Esophagus squamous epithelium (tissue), 5 donors: ENCODE data around the gene GAD2. TPM values are rescaled to one million over a fixed set of nuclear protein-coding genes. Genes with fewer than 3 reads are reported as not detected.

ENCODE experiments used
- DNase-seq: peaks from one replicate; lab custom pipeline; 2025; lab: John Stamatoyannopoulos, UW
- H3K27ac ChIP-seq, 4 donors: fragments of 200-600 bp; sonication (generic); one replicate each; pipeline ENCODE4 v1.5.1; 2016 to 2019; ENCODE audit warnings: mild to moderate bottlenecking in 1 of 4
- H3K27me3 ChIP-seq, 4 donors: fragments of 200-600 bp; sonication (generic); 1 replicate in 3 of 4; 2 replicates in 1 of 4; pipeline versions ENCODE4 v1.5.1 to v1.6.0; 2017 to 2021; ENCODE audit warnings: antibody characterized with exemption in 1 of 4
- H3K36me3 ChIP-seq, 3 donors: fragments of 200-600 bp; sonication (generic); one replicate each; pipeline ENCODE4 v1.5.1; 2016 to 2019
- H3K4me1 ChIP-seq, 3 donors: fragments of 200-600 bp; sonication (generic); one replicate each; pipeline ENCODE4 v1.5.1; 2017 to 2019
- H3K4me3 ChIP-seq, 4 donors: fragments of 200-600 bp; sonication (generic); 1 replicate in 3 of 4; 2 replicates in 1 of 4; pipeline ENCODE4 v1.5.1; 2016 to 2019; ENCODE audit warnings: mild to moderate bottlenecking in 2 of 4, moderate library complexity in 1 of 4
- H3K9me3 ChIP-seq, 3 donors: fragments of 200-600 bp; sonication (generic); one replicate each; pipeline ENCODE4 v1.5.1; 2016 to 2019
- CTCF ChIP-seq, 6 experiments: fragments of 450-650 bp in 4 of 6; fragments of 200-600 bp in 2 of 6; sonication (generic) in 2 of 6; IDR thresholded peaks; one replicate each; pipeline ENCODE4 v1.5.1; 2016 to 2019; ENCODE audit warnings: antibody characterized with exemption in 6 of 6, mild to moderate bottlenecking in 4 of 6, moderate library complexity in 4 of 6
- POLR2A ChIP-seq, 4 donors: fragments of 450-650 bp; IDR thresholded peaks; one replicate each; pipeline ENCODE4 v1.6.1; 2017; ENCODE audit warnings: antibody characterized with exemption in 4 of 4, mild to moderate bottlenecking in 4 of 4, moderate library complexity in 3 of 4
- WGBS, 2 donors: methylation state at CpG; one replicate each; pipeline ENCODE4 v1.1.5; 2018; 5-methylcytosine and 5-hydroxymethylcytosine counted together
- intact Hi-C: fragments of 100-400 bp; cut with DNase I; formaldehyde crosslinking; loops from one replicate; pipeline ENCODE4 v1.15.0; 2022
- total RNA-seq, 4 donors: library from RNA; depleted of rRNA; stranded (reverse); fragments of >200 nt; gene quantifications; one replicate each; pipeline ENCODE4 v1.1.0, GENCODE V29; 2016
- donor health status: DM: yes; HTN: yes; CAD: no.

GAD2 gene
- total RNA-seq, 4 donors from 2014 or later = not detected

- intact Hi-C loops = no loop called here
- no peaks in the 10 kb centered on the region for H3K36me3 ChIP-seq
- TF ChIP-seq CTCF (IDR thresholded peaks at IDR 0.05) = no peak
- TF ChIP-seq POLR2A (IDR thresholded peaks at IDR 0.05) = no peak
- H3K9me3 ChIP-seq = no peaks in the 10 kb centered on the region
- peaks cover 0 to 44% (median 0%) of the 10 kb centered on the region in 4 donors for H3K27me3 ChIP-seq
- H3K27ac ChIP-seq = no peak overlapping the region
- no peaks in the 10 kb centered on the region for H3K4me1 ChIP-seq
- H3K4me3 ChIP-seq = no peak overlapping the region
- WGBS, 2 donors = 77 to 84% methylated on average over 2 to 4 of the region's 5 CpGs
- DNase-seq = no peak
Measured at GRCh38 chr10:26227786-26228185, 11.2 kb downstream of the GAD2 start.

- H3K9me3 ChIP-seq = no peaks in the 10 kb centered on the region
- intact Hi-C loops = no loop called here
- no peaks in the 10 kb centered on the region for H3K4me1 ChIP-seq
- H3K27me3 ChIP-seq = peaks cover 0 to 9% (median 0%) of the 10 kb centered on the region in 4 donors
- no peak overlapping the region for H3K4me3 ChIP-seq
- WGBS, 2 donors = 74 to 84% methylated on average over 2 to 5 of the region's 5 CpGs
- TF ChIP-seq POLR2A (IDR thresholded peaks at IDR 0.05) (no peak), CTCF (IDR thresholded peaks at IDR 0.05) (no peak)
- no peak overlapping the region for H3K27ac ChIP-seq
- H3K36me3 ChIP-seq = no peaks in the 10 kb centered on the region
- DNase-seq = no peak
Measured at GRCh38 chr10:26232174-26232573, 15.6 kb downstream of the GAD2 start.

GRCh38 chr10:26235761-26236160 is 19.2 kb downstream of the GAD2 start:
- no peak overlapping the region for H3K4me3 ChIP-seq
- H3K27me3 ChIP-seq = no peaks in the 10 kb centered on the region
- no peak for DNase-seq
- H3K9me3 ChIP-seq = no peaks in the 10 kb centered on the region
- TF ChIP-seq CTCF (IDR thresholded peaks at IDR 0.05) = no peak
- TF ChIP-seq POLR2A (IDR thresholded peaks at IDR 0.05) = no peak
- H3K4me1 ChIP-seq = no peaks in the 10 kb centered on the region
- intact Hi-C loops = no loop called here
- WGBS, 2 donors = 91 to 92% methylated on average over 6 of the region's 6 CpGs
- H3K27ac ChIP-seq = no peak overlapping the region
- no peaks in the 10 kb centered on the region for H3K36me3 ChIP-seq

- no peak overlapping the region for H3K27ac ChIP-seq
- WGBS, 2 donors = 44 to 62% methylated on average over 2 of the region's 2 CpGs
- H3K27me3 ChIP-seq = no peaks in the 10 kb centered on the region
- intact Hi-C loops = no loop called here
- no peaks in the 10 kb centered on the region for H3K9me3 ChIP-seq
- no peak for DNase-seq
- no peaks in the 10 kb centered on the region for H3K36me3 ChIP-seq
- TF ChIP-seq POLR2A (IDR thresholded peaks at IDR 0.05) = no peak
- TF ChIP-seq CTCF (IDR thresholded peaks at IDR 0.05) = no peak
- no peak overlapping the region for H3K4me3 ChIP-seq
- no peaks in the 10 kb centered on the region for H3K4me1 ChIP-seq
Measured at GRCh38 chr10:26238378-26238777, 21.8 kb downstream of the GAD2 start.

DNA sequence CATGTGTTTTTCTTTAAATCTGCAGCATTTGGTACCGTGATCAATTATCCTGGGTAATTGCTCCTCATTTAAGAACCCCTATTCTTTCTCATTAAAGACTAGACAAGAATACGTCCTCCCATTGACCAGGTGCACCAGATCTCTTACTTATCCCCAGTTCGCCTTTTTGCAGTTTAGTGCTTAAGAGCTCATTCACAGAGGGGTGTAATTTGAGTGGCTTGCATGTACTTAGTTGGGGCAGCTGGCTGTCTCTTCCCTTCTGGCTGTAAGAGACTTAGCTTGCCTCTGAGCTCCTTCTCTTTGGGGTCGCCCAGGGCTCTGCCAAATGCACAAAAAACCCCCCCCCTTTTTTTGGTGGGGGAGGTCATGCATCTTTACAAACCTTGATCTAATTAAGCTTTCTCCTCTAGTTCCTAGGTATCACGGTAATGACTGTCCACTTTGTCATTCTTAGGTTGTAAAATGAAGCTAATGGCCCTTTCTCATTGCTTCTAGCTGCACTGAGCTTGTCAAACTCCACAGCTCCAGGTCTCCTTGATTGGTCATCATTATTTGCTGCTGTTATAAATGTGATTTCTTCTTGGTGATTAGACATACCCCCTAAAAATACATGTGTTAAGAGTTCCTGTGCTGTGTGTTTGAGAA is 26.3 kb downstream of the GAD2 start:
- no peak overlapping the region for H3K4me3 ChIP-seq
- DNase-seq = no peak
- intact Hi-C loops = no loop called here
- 39 to 49% methylated on average over 5 of the region's 5 CpGs for WGBS, 2 donors
- H3K27me3 ChIP-seq = no peaks in the 10 kb centered on the region
- no peaks in the 10 kb centered on the region for H3K4me1 ChIP-seq
- H3K36me3 ChIP-seq = no peaks in the 10 kb centered on the region
- TF ChIP-seq CTCF (IDR thresholded peaks at IDR 0.05) = no peak
- no peak for TF ChIP-seq POLR2A (IDR thresholded peaks at IDR 0.05)
- no peak overlapping the region for H3K27ac ChIP-seq
- H3K9me3 ChIP-seq = no peaks in the 10 kb centered on the region
